GM23338 (cell line): ENCODE results near the gene CTSC. TPM values are rescaled to one million over a fixed set of nuclear protein-coding genes. Genes with fewer than 3 reads are reported as not detected.

ENCODE experiments used
- ATAC-seq: fragments of 200-7000 bp; cut with Tn5 transposase; 3 replicates; pipeline ENCODE4 v1.9.1; 2020
- DNase-seq: peaks from one replicate; pipeline ENCODE4 v3.0.0-alpha.2; 2015; ENCODE audit warnings: low spot score
- H2AFZ ChIP-seq: fragments of 200-600 bp; sonication (generic); 2 replicates; pipeline ENCODE4 v1.8.0; 2016; ENCODE audit warnings: antibody characterized with exemption, mild to moderate bottlenecking, moderate library complexity
- H3F3A ChIP-seq: fragments of 200-600 bp; sonication (generic); replicated peaks from 2 replicates; pipeline ENCODE4 v1.8.0; 2017; ENCODE audit warnings: antibody characterized with exemption, mixed run types, low read depth
- H3K27ac ChIP-seq: fragments of 200-600 bp; sonication (generic); 2 replicates; pipeline ENCODE4 v1.6.1; 2016; ENCODE audit warnings: low read depth
- H3K27me3 ChIP-seq: fragments of 200-600 bp; sonication (generic); 2 replicates; pipeline ENCODE4 v1.8.0; 2016; ENCODE audit warnings: mild to moderate bottlenecking, mixed run types, moderate library complexity; ENCODE audit not compliant: insufficient read depth
- H3K36me3 ChIP-seq: fragments of 200-600 bp; sonication (generic); 2 replicates; pipeline ENCODE4 v1.8.0; 2016; ENCODE audit warnings: mild to moderate bottlenecking; ENCODE audit not compliant: insufficient read depth
- H3K4me1 ChIP-seq: fragments of 200-600 bp; sonication (generic); 2 replicates; pipeline ENCODE4 v1.8.0; 2016; ENCODE audit warnings: mild to moderate bottlenecking, moderate library complexity; ENCODE audit not compliant: insufficient read depth
- H3K4me2 ChIP-seq: fragments of 200-600 bp; sonication (generic); 2 replicates; pipeline ENCODE4 v1.7.1; 2017; ENCODE audit warnings: mixed run types
- H3K4me3 ChIP-seq: fragments of 200-600 bp; sonication (generic); 2 replicates; pipeline ENCODE4 v1.6.1; 2016; ENCODE audit warnings: mixed run types
- H3K79me2 ChIP-seq: fragments of 200-600 bp; sonication (generic); replicated peaks from 2 replicates; pipeline ENCODE4 v1.8.0; 2017; ENCODE audit warnings: mild to moderate bottlenecking; ENCODE audit not compliant: insufficient read depth
- H3K9me2 ChIP-seq: fragments of 200-600 bp; sonication (generic); 2 replicates; pipeline ENCODE4 v1.8.0; 2017; ENCODE audit not compliant: insufficient read depth
- H4K20me1 ChIP-seq: fragments of 200-600 bp; sonication (generic); replicated peaks from 2 replicates; pipeline ENCODE4 v1.8.0; 2017; ENCODE audit warnings: mild to moderate bottlenecking; ENCODE audit not compliant: insufficient read depth
- H3K27ac Mint-ChIP-seq: 2 replicates; pipeline ENCODE4 v1.8.0; 2020; ENCODE audit warnings: inconsistent platforms, mild to moderate bottlenecking, moderate library complexity, mixed read lengths
- H3K27me3 Mint-ChIP-seq: 3 replicates; pipeline ENCODE4 v1.8.0; 2022; ENCODE audit warnings: low read depth, mild to moderate bottlenecking, moderate library complexity, mixed read lengths, inconsistent platforms; ENCODE audit not compliant: insufficient read depth, poor library complexity
- H3K36me3 Mint-ChIP-seq: 3 replicates; pipeline ENCODE4 v1.8.0; 2021; ENCODE audit warnings: low read depth, mild to moderate bottlenecking, inconsistent platforms, moderate library complexity, mixed read lengths
- H3K4me1 Mint-ChIP-seq: 3 replicates; pipeline ENCODE4 v1.8.0; 2020; ENCODE audit warnings: mild to moderate bottlenecking, inconsistent platforms, mixed read lengths
- H3K4me3 Mint-ChIP-seq: 3 replicates; pipeline ENCODE4 v1.8.0; 2021; ENCODE audit warnings: moderate library complexity, mild to moderate bottlenecking, inconsistent platforms, mixed read lengths
- H3K9me3 Mint-ChIP-seq: 3 replicates; pipeline ENCODE4 v1.8.0; 2020; ENCODE audit warnings: moderate library complexity, mild to moderate bottlenecking, inconsistent platforms, mixed read lengths
- CTCF ChIP-seq, 2 experiments: fragments of 200-600 bp in 1 of 2; sonication (generic) in 1 of 2; conservative IDR thresholded peaks; 2 replicates each; pipeline versions ENCODE4 v1.5.1 to v1.6.1; 2016 to 2017; ENCODE audit warnings: antibody characterized with exemption in 2 of 2, low read depth in 2 of 2, mild to moderate bottlenecking in 2 of 2, moderate library complexity in 1 of 2
- ETS1 ChIP-seq: IDR thresholded peaks from 2 replicates; pipeline ENCODE4 v1.6.1; 2016; ENCODE audit warnings: antibody characterized with exemption
- EZH2 ChIP-seq: fragments of 200-600 bp; sonication (generic); IDR thresholded peaks from one replicate; pipeline ENCODE4 v1.8.0; 2017; ENCODE audit warnings: antibody characterized with exemption, mild to moderate bottlenecking, low read depth; ENCODE audit not compliant: unreplicated experiment
- EZH2phosphoT487 ChIP-seq: fragments of 200-600 bp; sonication (generic); IDR thresholded peaks from one replicate; pipeline ENCODE4 v1.8.1; 2018; ENCODE audit warnings: antibody characterized with exemption; ENCODE audit not compliant: unreplicated experiment
- NANOG ChIP-seq: IDR thresholded peaks from 2 replicates; pipeline ENCODE4 v1.6.1; 2016; ENCODE audit warnings: antibody characterized with exemption, borderline replicate concordance
- POLR2AphosphoS5 ChIP-seq: IDR thresholded peaks from 2 replicates; pipeline ENCODE4 v1.6.1; 2016; ENCODE audit warnings: antibody characterized with exemption, low read depth
- STAT1 ChIP-seq: IDR thresholded peaks from one replicate; pipeline ENCODE4 v1.6.1; 2016; ENCODE audit warnings: antibody characterized with exemption; ENCODE audit not compliant: unreplicated experiment
- ZNF114 ChIP-seq: fragments of 250-450 bp; sonication (Bioruptor Pico); IDR thresholded peaks from 2 replicates; pipeline ENCODE4 v1.5.0; 2020; ENCODE audit warnings: mild to moderate bottlenecking, moderate library complexity
- ZNF331 ChIP-seq: fragments of 250-450 bp; sonication (Bioruptor Pico); IDR thresholded peaks from 2 replicates; pipeline ENCODE4 v1.5.0; 2020; ENCODE audit warnings: low read depth, mild to moderate bottlenecking, moderate library complexity
- polyA plus RNA-seq: library from polyadenylated mRNA; unstranded; fragments of >200 nt; fragmentation: Nextera tagmentation; extraction: Ambion mirVana; gene quantifications from 2 replicates; pipeline ENCODE4 v1.2.1, GENCODE V29; 2016
- total RNA-seq: library from RNA; depleted of rRNA; stranded (reverse); fragments of >200 nt; shearing (Covaris generic); gene quantifications from 2 replicates; pipeline ENCODE4 v1.2.3, GENCODE V29; 2014
- TF ChIP-seq, protein P1 (sequence below): IDR thresholded peaks from one replicate; pipeline ENCODE4 v1.6.1; 2018; ENCODE audit warnings: antibody characterized with exemption; ENCODE audit not compliant: unreplicated experiment

Gene CTSC
- total and polyA plus RNA-seq, 2 experiments from 2014 or later: 408 to 444 TPM

DNA sequence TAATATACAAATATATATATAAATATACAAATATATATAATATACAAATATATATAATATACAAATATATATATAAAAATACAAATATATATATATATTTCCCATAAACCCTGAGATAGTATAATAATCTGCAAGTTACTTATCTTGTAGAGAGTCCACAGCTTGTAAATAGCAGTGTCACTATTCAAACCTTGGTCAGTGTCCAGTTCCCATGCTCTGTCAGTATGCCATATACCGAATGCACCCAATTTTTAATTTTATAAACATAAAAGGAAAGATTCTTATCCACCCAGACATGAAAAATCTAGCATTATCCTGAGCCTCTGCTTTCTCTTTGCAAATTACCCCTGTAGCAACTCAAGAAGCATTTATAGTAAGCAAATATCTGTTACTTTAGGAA, 21.6 kb upstream of the CTSC start:
- DNase-seq (no peak), ATAC-seq (no peak)
- Histone ChIP-seq H2AFZ (no peak overlapping the region), H3K4me3 (no peak overlapping the region), H3K4me1 (peaks cover 26% of the 10 kb centered on the region), H3K27me3 (no peaks in the 10 kb centered on the region), H3K4me2 (0 out of 2 replicates have a peak overlapping the region, but pooled peaks have one; percentile 49), H4K20me1 (no peaks in the 10 kb centered on the region), H3F3A (no peaks in the 10 kb centered on the region), H3K9me2 (no peaks in the 10 kb centered on the region), H3K79me2 (no peaks in the 10 kb centered on the region), H3K27ac (no peak overlapping the region), H3K36me3 (no peaks in the 10 kb centered on the region)
- Mint-ChIP-seq H3K36me3 (no peaks in the 10 kb centered on the region), H3K4me3 (no peak overlapping the region), H3K9me3 (no peaks in the 10 kb centered on the region), H3K27ac (peak overlapping the region; percentile 7; the same call in 1 of the 2 replicates), H3K27me3 (no peaks in the 10 kb centered on the region), H3K4me1 (peaks cover 26% of the 10 kb centered on the region)
- TF ChIP-seq ZNF114 (CRISPR knock-in tag) (no peak), ZNF331 (CRISPR knock-in tag) (no peak), EZH2phosphoT487 (no peak), CTCF (conservative IDR thresholded peaks at IDR 0.05; ENCODE audit: low read depth in 2 of 2) (no peak), ETS1 (no peak), STAT1 (no peak), EZH2 (no peak), NANOG (no peak)

- Histone ChIP-seq H4K20me1 (no peaks in the 10 kb centered on the region), H2AFZ (no peak overlapping the region), H3K4me2 (peak overlapping the region; percentile 35; the same call in 1 of the 2 replicates), H3F3A (no peaks in the 10 kb centered on the region), H3K36me3 (no peaks in the 10 kb centered on the region), H3K27ac (no peak overlapping the region), H3K4me1 (peaks cover 26% of the 10 kb centered on the region), H3K79me2 (no peaks in the 10 kb centered on the region), H3K4me3 (no peak overlapping the region), H3K27me3 (no peaks in the 10 kb centered on the region), H3K9me2 (no peaks in the 10 kb centered on the region)
- peaks cover 26% of the 10 kb centered on the region for H3K4me1 Mint-ChIP-seq
- no peaks in the 10 kb centered on the region for H3K36me3 Mint-ChIP-seq
- no peaks in the 10 kb centered on the region for H3K9me3 Mint-ChIP-seq
- no peaks in the 10 kb centered on the region for H3K27me3 Mint-ChIP-seq
- H3K27ac Mint-ChIP-seq: no peak overlapping the region
- ATAC-seq: no peak
- H3K4me3 Mint-ChIP-seq: no peak overlapping the region
- no peak for DNase-seq
- TF ChIP-seq ZNF331 (CRISPR knock-in tag) (no peak), STAT1 (no peak), POLR2AphosphoS5 (no peak), ZNF114 (CRISPR knock-in tag) (no peak), EZH2 (no peak)
- TF ChIP-seq, protein P1, sequence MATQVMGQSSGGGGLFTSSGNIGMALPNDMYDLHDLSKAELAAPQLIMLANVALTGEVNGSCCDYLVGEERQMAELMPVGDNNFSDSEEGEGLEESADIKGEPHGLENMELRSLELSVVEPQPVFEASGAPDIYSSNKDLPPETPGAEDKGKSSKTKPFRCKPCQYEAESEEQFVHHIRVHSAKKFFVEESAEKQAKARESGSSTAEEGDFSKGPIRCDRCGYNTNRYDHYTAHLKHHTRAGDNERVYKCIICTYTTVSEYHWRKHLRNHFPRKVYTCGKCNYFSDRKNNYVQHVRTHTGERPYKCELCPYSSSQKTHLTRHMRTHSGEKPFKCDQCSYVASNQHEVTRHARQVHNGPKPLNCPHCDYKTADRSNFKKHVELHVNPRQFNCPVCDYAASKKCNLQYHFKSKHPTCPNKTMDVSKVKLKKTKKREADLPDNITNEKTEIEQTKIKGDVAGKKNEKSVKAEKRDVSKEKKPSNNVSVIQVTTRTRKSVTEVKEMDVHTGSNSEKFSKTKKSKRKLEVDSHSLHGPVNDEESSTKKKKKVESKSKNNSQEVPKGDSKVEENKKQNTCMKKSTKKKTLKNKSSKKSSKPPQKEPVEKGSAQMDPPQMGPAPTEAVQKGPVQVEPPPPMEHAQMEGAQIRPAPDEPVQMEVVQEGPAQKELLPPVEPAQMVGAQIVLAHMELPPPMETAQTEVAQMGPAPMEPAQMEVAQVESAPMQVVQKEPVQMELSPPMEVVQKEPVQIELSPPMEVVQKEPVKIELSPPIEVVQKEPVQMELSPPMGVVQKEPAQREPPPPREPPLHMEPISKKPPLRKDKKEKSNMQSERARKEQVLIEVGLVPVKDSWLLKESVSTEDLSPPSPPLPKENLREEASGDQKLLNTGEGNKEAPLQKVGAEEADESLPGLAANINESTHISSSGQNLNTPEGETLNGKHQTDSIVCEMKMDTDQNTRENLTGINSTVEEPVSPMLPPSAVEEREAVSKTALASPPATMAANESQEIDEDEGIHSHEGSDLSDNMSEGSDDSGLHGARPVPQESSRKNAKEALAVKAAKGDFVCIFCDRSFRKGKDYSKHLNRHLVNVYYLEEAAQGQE: no peak
These were observed 20.5 kb upstream of the CTSC start for GRCh38 chr11:88358040-88358431.
